ENCODE results near the gene SERPINB7. TPM values are rescaled to one million over a fixed set of nuclear protein-coding genes. Genes with fewer than 3 reads are reported as not detected.
"Not testable (repeated sequence)": the region's sequence is repeated elsewhere in the genome, so short reads cannot be mapped to it uniquely, and the experiment has no call there.

Gene SERPINB7, protein sequence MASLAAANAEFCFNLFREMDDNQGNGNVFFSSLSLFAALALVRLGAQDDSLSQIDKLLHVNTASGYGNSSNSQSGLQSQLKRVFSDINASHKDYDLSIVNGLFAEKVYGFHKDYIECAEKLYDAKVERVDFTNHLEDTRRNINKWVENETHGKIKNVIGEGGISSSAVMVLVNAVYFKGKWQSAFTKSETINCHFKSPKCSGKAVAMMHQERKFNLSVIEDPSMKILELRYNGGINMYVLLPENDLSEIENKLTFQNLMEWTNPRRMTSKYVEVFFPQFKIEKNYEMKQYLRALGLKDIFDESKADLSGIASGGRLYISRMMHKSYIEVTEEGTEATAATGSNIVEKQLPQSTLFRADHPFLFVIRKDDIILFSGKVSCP
- under 1 TPM; 0.40 to 0.92 (median 0.59) TPM for polyA plus RNA-seq (ENCODE audit: insufficient read length in 4 of 4)

- DNase-seq (ENCODE audit: low read depth in 4 of 4, low spot score in 3 of 4): no peak
Observed at GRCh38 chr18:63775166-63775730, at the start of gene SERPINB7. Gene SERPINB7, plus strand, starts transcription at chr18:63775418. Its CDS starts 6,955 bp downstream, at chr18:63782373.

GRCh38 chr18:63725682-63726480 lies 49.3 kb upstream of the SERPINB7 start:
- DNase-seq (ENCODE audit: low read depth in 4 of 4, low spot score in 3 of 4): peak in 1 of 4 donors; percentile 21

DNA sequence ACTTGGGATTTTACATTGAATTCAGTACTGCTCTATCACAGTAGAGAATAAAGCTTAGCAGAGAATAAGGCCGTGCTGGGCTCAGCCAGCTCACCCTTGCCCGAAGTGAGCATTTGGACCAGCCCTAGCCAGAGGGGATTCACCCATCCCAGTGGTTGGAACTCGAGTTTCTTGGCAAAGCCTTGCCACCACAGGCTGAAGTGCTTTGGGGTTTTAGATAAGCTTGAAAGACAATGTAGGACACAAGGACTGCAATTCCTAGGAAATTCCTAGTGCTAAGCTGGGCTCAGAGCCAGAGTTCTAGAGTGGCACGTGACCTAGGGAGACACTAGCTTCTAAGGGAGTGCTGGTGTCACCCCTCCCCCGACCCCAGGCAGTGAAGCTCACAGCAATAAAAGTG lies 44.4 kb upstream of the SERPINB7 start:
- no peak for DNase-seq (ENCODE audit: low read depth in 4 of 4, low spot score in 3 of 4)

DNA sequence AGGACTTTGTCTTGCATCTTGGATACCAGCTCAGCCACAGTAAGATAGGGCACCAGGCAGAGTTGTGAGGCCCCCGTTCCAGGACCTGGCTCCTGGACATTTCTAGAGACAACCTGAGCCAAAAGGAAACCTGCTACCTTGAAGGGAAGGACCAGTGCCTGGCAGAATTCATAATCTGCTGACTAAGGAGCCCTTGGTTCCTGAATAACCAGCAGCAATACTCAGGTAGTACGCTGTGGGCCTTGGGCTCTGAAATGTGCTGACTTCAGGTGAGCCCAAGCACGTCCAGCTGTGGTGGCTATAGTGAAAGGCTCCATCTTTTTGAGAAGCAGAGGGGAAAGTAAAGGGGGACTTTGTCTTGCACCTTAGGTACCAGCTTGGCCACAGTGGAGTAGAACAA lies 44.0 kb upstream of the SERPINB7 start:
- DNase-seq (ENCODE audit: low read depth in 4 of 4, low spot score in 3 of 4): no peak

DNA sequence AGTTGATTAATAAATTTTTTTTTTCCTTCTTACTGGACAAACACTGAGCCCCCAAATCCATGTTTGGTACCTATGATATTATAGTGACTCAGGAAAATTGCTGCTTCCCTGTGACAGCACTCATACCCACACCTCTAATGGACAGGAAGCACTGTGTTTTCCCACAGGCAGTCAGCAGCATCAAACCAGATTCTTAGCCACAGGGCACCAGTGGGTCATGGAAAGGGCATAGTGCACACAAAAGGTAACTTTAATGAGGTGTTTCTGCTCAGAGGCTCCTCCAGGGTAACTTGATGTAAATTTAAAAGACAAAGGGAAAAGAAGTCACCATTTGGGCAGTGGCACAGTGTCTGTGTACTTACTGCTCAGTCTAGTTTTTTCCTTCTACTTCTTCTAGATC lies 38.3 kb upstream of the SERPINB7 start:
- no peak for DNase-seq (ENCODE audit: low read depth in 4 of 4, low spot score in 3 of 4)

- DNase-seq (ENCODE audit: low read depth in 4 of 4, low spot score in 3 of 4): no peak
Observed at GRCh38 chr18:63741769-63742168, 33.4 kb upstream of the SERPINB7 start.

- DNase-seq (ENCODE audit: low read depth in 4 of 4, low spot score in 3 of 4): no peak
Observed at GRCh38 chr18:63747006-63747405, 28.2 kb upstream of the SERPINB7 start.

GRCh38 chr18:63749489-63749888 lies 25.7 kb upstream of the SERPINB7 start:
- DNase-seq (ENCODE audit: low read depth in 4 of 4, low spot score in 3 of 4): no peak

GRCh38 chr18:63752636-63753035 lies 22.6 kb upstream of the SERPINB7 start:
- DNase-seq (ENCODE audit: low read depth in 4 of 4, low spot score in 3 of 4): no peak

DNA sequence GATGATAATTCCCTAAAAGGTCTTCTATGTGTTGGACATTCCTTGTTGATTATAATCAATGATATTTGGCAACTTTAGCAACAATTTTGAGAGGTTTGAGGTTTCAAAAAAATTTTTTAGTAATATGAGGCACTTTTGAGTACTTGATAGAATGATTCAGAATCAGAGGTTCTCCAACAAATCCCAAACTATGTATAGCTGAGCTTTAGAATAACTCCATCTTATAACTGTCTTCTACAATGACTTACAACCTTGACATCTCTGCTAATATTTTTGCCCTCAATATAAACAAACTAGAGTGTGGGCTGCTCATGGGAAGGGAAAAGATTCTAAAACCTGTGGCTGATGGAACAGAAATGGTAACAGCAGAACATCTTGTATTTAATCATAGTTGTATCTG lies 21.5 kb upstream of the SERPINB7 start:
- DNase-seq (ENCODE audit: low read depth in 4 of 4, low spot score in 3 of 4): no peak

DNA sequence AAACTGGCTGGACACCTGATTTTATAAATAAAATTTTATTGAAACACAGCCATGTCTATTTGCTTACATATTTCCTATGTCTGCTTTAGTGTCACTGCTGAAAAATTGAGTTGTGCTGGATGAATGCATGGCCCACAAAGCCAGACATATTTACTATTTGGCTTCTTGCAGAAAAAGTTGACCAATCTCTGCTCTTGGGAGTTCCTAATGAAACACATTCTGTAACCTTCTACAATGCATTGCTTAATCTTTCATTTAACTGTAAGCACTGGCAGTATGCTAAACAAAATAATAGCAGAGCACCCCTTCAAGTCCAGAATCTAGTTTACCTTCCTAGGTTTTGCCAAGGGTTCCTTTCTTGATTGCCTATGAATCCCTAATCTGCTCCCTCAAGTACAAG lies 17.7 kb upstream of the SERPINB7 start:
- DNase-seq (ENCODE audit: low read depth in 4 of 4, low spot score in 3 of 4): no peak

- DNase-seq (ENCODE audit: low read depth in 4 of 4, low spot score in 3 of 4): peak in 1 of 4 donors; percentile 10
Observed at GRCh38 chr18:63758615-63759240, 16.5 kb upstream of the SERPINB7 start.

- not testable (repeated sequence) for DNase-seq (ENCODE audit: low read depth in 4 of 4, low spot score in 3 of 4)
Observed at GRCh38 chr18:63759786-63760185, 15.4 kb upstream of the SERPINB7 start.

- DNase-seq (ENCODE audit: low read depth in 4 of 4, low spot score in 3 of 4): no peak
Observed at GRCh38 chr18:63762518-63762917, 12.7 kb upstream of the SERPINB7 start.

- no peak for DNase-seq (ENCODE audit: low read depth in 4 of 4, low spot score in 3 of 4)
Observed at GRCh38 chr18:63763831-63764600, 11.2 kb upstream of the SERPINB7 start.

DNA sequence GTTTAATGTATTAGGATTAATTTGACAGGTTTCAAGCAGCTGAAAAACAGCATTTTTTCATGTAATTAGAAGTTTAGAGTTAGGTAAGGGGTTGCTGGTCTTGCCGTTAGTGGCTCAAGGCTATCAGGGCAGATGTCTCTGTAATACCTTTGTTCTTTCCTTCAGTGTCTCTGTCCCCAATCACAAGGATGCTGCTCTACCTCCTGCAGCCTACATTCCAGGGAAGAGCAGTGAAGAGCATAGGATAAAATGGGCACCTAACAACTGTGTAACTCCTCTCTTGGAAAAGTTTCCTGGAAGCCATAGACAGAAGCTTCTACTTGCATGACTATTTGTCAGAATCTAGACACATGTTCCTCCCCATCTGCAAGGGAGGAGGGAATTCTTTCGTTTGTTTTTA lies 9.4 kb upstream of the SERPINB7 start:
- DNase-seq (ENCODE audit: low read depth in 4 of 4, low spot score in 3 of 4): no peak

DNA sequence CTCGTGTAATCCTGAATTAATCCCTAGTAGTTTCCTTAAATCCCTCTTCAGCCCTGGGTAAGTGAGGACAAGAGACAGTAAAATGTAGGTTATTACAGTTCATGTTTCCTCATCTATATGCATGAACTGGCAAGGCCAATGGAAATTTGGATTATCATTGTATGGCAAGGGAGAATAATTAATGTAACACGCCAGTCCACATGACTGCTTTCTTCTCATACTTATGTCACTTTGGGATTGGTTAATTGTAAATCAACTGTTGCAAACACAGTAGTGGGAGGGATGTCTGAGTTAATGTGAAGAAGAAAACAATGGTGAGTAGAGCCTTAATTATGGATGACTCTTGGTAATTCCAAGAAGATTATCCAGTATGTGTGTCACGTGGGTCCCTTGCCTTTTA lies 1.7 kb upstream of the SERPINB7 start:
- DNase-seq (ENCODE audit: low read depth in 4 of 4, low spot score in 3 of 4): no peak

DNA sequence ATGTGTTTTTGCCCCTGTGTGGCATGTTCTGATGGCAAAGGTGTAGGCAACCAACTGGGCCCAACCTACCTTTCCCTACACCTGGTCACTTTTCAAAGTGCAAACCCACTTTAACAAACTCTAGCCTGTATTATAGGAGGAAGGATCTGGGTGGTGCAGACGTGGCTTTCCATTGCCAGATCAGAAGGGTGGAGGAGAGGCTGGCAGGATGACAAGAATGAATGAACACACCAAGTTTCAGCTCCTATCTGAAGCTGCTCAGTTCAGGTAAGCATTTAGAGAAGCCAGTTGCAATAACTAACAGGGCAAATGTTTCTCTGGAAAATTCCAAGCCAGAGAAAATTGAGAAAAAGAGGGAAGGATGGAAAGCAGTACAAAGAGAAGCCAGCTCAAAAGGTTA lies 707 bp upstream of the SERPINB7 start:
- no peak for DNase-seq (ENCODE audit: low read depth in 4 of 4, low spot score in 3 of 4)

- no peak for DNase-seq (ENCODE audit: low read depth in 4 of 4, low spot score in 3 of 4)
Observed at GRCh38 chr18:63779386-63779785, 4.2 kb downstream of the SERPINB7 start.

GRCh38 chr18:63783394-63783793 lies 8.2 kb downstream of the SERPINB7 start:
- DNase-seq (ENCODE audit: low read depth in 4 of 4, low spot score in 3 of 4): no peak
